ENCODE data around the gene CDH18. TPM values are rescaled to one million over a fixed set of nuclear protein-coding genes. Genes with fewer than 3 reads are reported as not detected.

CDH18 gene
- total and polyA plus RNA-seq, 2 donors (not counting 3 experiments of a cell fraction or from before 2014, with no cell fraction given) = 0.06 TPM; not detected in 1

DNA sequence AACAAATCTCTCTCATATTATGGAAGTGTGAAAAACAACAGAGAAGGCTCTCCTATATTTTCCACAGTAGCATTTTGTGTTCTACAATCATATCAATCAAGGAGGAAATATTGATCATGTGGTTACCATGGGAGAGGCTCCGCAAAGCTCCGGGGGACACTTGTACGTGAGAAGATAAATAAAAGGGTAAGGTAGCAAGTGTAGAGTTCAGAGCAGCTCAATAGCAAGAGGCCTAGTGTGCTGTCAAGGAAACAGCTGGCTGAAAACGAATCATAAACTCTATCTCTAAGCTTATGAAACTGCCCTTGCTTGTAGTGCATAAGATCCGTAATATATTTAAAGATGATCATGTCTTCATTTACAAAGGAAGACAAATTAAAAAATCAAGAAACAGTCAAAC is 57.5 kb downstream of the CDH18 start:
- Histone ChIP-seq H4K20me1 (replicated peaks; ENCODE audit: control insufficient read depth, extremely low read depth, insufficient read depth, low read length) (no peaks in the 10 kb centered on the region), H3K27me3 (ENCODE audit: control insufficient read depth in 2 of 2, insufficient read depth in 2 of 2, low read length in 2 of 2) (no peaks in the 10 kb centered on the region), H2AFZ (ENCODE audit: low read depth, low read length) (no peak overlapping the region), H3K27ac (ENCODE audit: insufficient read depth, low read depth, low read length) (no peak overlapping the region), H3K9ac (replicated peaks; ENCODE audit: extremely low read depth, insufficient read depth, low read length) (no peak overlapping the region), H3K79me2 (ENCODE audit: control insufficient read depth, insufficient read depth, low read length) (no peaks in the 10 kb centered on the region), H3K36me3 (ENCODE audit: control insufficient read depth in 2 of 2, extremely low read depth in 1 of 2, insufficient read depth in 2 of 2, low read length in 2 of 2) (no peaks in the 10 kb centered on the region), H3K4me3 (replicated peaks in 1 of 3; ENCODE audit: insufficient read depth in 1 of 3, low read depth in 1 of 3, low read length in 3 of 3) (no peak overlapping the region), H3K9me3 (replicated peaks; ENCODE audit: control insufficient read depth, insufficient read depth, low read length) (no peaks in the 10 kb centered on the region), H3K9me1 (replicated peaks; ENCODE audit: control insufficient read depth, extremely low read depth, insufficient read depth, low read length) (no peaks in the 10 kb centered on the region), H3K4me1 (ENCODE audit: control insufficient read depth, extremely low read depth, insufficient read depth, low read length) (peaks cover 14% of the 10 kb centered on the region), H3K4me2 (ENCODE audit: insufficient read depth, low read length) (no peak overlapping the region)
- CTCF ChIA-PET = no interaction called here
- TF ChIP-seq POLR2A (IDR thresholded peaks at IDR 0.05; ENCODE audit: low read depth, low read length) (no peak), EZH2 (IDR thresholded peaks at IDR 0.05; ENCODE audit: borderline replicate concordance, low read depth, low read length, severe bottlenecking) (no peak), JUN (IDR thresholded peaks at IDR 0.05; ENCODE audit: borderline replicate concordance, insufficient read depth, insufficient read length, low read depth) (no peak), FOS (IDR thresholded peaks at IDR 0.05; ENCODE audit: borderline replicate concordance, insufficient read depth, low read length) (no peak), GATA2 (IDR thresholded peaks at IDR 0.05; ENCODE audit: insufficient read depth, insufficient read length, low read depth, low read length) (no peak), MYC (IDR thresholded peaks at IDR 0.05; ENCODE audit: low read depth, low read length) (no peak), POLR2AphosphoS5 (IDR thresholded peaks at IDR 0.05; ENCODE audit: insufficient read depth, low read depth, low read length) (no peak)
- TF ChIP-seq, protein P1, sequence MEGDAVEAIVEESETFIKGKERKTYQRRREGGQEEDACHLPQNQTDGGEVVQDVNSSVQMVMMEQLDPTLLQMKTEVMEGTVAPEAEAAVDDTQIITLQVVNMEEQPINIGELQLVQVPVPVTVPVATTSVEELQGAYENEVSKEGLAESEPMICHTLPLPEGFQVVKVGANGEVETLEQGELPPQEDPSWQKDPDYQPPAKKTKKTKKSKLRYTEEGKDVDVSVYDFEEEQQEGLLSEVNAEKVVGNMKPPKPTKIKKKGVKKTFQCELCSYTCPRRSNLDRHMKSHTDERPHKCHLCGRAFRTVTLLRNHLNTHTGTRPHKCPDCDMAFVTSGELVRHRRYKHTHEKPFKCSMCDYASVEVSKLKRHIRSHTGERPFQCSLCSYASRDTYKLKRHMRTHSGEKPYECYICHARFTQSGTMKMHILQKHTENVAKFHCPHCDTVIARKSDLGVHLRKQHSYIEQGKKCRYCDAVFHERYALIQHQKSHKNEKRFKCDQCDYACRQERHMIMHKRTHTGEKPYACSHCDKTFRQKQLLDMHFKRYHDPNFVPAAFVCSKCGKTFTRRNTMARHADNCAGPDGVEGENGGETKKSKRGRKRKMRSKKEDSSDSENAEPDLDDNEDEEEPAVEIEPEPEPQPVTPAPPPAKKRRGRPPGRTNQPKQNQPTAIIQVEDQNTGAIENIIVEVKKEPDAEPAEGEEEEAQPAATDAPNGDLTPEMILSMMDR (IDR thresholded peaks at IDR 0.05; ENCODE audit: extremely low read depth in 1 of 2, insufficient read depth in 1 of 2, low read depth in 1 of 2, low read length in 2 of 2) = no peak
- TF ChIP-seq, protein P2, sequence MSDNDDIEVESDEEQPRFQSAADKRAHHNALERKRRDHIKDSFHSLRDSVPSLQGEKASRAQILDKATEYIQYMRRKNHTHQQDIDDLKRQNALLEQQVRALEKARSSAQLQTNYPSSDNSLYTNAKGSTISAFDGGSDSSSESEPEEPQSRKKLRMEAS (IDR thresholded peaks at IDR 0.05; ENCODE audit: insufficient read depth, insufficient read length) = no peak
- POLR2A ChIA-PET = no interaction called here
- BruUV-seq (replicated peaks) = no TSS peak
- dilution Hi-C loops (cut with MboI; ENCODE audit: extremely low pct_ligation_motif_present, low sequenced_read_pairs) (no loop called here), intact Hi-C loops (cut with micrococcal nuclease) (no loop called here)
- no peak for DNase-seq (ENCODE audit: low read depth, low spot score)
- FAIRE-seq = no peak

All from endothelial cell of umbilical vein (primary cell).